ENCODE measurements around the gene VKORC1.

The VKORC1 gene

DNA sequence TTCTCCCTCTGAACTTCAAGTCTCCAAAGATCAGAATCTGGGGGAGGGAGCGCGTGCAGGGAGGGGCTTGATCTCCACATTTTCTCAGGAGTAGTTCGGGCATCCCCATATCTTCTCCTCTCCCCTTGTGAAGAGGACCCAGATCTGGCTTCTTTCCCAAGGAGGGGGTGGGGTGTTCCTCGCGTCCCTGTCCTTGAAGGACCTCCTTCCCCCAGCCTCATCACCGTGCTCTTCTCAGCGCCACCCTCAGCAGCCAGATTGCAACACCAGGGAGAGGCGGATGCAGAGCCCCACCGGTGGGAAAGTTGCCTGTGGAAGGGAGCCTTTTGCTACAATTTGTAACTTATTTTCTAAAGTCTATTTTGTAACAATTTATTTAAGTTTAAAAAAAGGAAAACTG, 11.5 kb downstream of the VKORC1 start:
- in situ Hi-C loops (cut with MboI; ENCODE audit: low sequenced_read_pairs), result no loop called here

DNA sequence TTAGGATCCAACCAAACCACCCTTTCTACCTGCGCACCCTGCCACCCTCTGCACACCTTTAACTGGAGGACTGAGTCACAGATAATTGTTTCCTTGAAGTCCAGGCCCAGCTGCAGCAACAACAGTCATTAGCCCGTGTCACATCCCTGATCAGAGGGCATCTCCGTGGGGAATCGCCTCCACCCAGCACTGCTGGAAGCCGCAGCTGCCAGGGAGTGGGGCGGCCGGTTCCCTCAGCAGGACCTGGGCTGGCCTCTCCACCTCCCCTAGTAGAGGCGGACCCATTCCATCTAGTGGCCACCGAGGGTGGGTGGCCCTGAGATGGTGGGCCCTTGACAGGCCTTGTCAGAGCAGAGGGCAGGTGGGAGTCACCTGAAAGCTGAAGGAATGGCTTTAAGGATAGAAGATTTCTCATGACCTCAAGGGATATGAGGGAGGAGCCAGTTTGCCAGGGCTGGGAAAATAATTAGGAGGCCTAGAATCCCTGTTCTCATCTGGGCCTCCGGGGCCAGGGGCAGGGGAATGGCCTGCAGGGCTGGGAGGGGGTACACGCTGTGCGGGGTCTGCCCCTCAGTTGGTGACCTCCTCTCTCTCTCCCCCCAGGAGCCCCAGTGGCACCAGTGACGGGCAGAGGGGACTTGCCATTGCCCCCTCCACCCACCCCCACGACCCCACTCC, 12.1 kb downstream of the VKORC1 start:
- in situ Hi-C loops (cut with MboI; ENCODE audit: low sequenced_read_pairs), result no loop called here

GRCh38 chr16:31081428-31082351, 12.9 kb downstream of the VKORC1 start:
- in situ Hi-C loops (cut with MboI; ENCODE audit: low sequenced_read_pairs), result no loop called here

- in situ Hi-C loops (cut with MboI; ENCODE audit: low sequenced_read_pairs), result no loop called here
Measured at GRCh38 chr16:31080756-31081419, 13.7 kb downstream of the VKORC1 start.

DNA sequence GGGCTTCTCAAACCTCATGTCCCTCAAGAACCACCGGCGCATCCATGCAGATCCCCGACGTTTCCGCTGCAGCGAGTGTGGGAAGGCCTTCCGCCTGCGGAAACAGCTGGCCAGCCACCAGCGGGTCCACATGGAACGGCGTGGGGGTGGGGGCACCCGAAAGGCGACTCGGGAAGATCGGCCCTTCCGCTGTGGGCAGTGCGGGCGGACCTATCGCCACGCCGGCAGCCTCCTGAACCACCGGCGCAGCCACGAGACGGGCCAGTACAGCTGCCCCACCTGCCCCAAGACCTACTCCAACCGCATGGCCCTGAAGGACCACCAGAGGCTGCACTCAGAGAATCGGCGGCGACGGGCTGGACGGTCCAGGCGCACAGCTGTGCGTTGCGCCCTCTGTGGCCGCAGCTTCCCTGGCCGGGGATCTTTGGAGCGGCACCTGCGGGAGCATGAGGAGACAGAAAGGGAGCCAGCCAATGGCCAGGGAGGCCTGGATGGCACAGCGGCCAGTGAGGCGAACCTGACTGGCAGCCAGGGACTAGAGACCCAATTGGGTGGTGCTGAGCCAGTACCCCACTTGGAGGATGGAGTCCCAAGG, 14.5 kb downstream of the VKORC1 start:
- in situ Hi-C loops (cut with MboI; ENCODE audit: low sequenced_read_pairs), result no loop called here

GRCh38 chr16:31079342-31079944, 15.2 kb downstream of the VKORC1 start:
- in situ Hi-C loops (cut with MboI; ENCODE audit: low sequenced_read_pairs), result no loop called here

- in situ Hi-C loops (cut with MboI; ENCODE audit: low sequenced_read_pairs), result no loop called here
Measured at GRCh38 chr16:31078597-31079341, 15.8 kb downstream of the VKORC1 start.

- in situ Hi-C loops (cut with MboI; ENCODE audit: low sequenced_read_pairs), result no loop called here
Measured at GRCh38 chr16:31077592-31078396, 16.8 kb downstream of the VKORC1 start.

GRCh38 chr16:31077024-31077423, 17.6 kb downstream of the VKORC1 start:
- in situ Hi-C loops (cut with MboI; ENCODE audit: low sequenced_read_pairs), result no loop called here

DNA sequence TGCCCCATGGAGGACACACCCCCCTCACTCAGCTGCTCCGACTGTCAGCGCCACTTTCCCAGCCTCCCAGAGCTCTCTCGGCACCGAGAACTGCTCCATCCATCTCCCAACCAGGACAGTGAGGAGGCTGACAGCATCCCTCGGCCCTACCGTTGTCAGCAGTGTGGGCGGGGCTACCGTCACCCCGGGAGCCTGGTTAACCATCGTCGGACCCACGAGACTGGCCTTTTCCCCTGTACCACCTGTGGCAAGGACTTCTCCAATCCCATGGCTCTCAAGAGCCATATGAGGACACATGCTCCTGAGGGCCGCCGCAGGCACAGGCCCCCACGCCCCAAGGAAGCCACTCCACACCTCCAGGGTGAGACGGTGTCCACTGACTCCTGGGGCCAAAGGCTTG, 18.3 kb downstream of the VKORC1 start:
- in situ Hi-C loops (cut with MboI; ENCODE audit: low sequenced_read_pairs), result no loop called here

- in situ Hi-C loops (cut with MboI; ENCODE audit: low sequenced_read_pairs), result no loop called here
Measured at GRCh38 chr16:31074814-31075183, 19.8 kb downstream of the VKORC1 start.

- in situ Hi-C loops (cut with MboI; ENCODE audit: low sequenced_read_pairs), result no loop called here
Measured at GRCh38 chr16:31073970-31074813, 20.4 kb downstream of the VKORC1 start, which contains the start of the genes ZNF646 and ZNF668. ZNF646 (plus strand) TSS chr16:31074422; CDS start chr16:31076325, 1,903 bp downstream. ZNF668 (minus strand) TSS chr16:31074240; CDS start chr16:31064459, 9,781 bp downstream.

DNA sequence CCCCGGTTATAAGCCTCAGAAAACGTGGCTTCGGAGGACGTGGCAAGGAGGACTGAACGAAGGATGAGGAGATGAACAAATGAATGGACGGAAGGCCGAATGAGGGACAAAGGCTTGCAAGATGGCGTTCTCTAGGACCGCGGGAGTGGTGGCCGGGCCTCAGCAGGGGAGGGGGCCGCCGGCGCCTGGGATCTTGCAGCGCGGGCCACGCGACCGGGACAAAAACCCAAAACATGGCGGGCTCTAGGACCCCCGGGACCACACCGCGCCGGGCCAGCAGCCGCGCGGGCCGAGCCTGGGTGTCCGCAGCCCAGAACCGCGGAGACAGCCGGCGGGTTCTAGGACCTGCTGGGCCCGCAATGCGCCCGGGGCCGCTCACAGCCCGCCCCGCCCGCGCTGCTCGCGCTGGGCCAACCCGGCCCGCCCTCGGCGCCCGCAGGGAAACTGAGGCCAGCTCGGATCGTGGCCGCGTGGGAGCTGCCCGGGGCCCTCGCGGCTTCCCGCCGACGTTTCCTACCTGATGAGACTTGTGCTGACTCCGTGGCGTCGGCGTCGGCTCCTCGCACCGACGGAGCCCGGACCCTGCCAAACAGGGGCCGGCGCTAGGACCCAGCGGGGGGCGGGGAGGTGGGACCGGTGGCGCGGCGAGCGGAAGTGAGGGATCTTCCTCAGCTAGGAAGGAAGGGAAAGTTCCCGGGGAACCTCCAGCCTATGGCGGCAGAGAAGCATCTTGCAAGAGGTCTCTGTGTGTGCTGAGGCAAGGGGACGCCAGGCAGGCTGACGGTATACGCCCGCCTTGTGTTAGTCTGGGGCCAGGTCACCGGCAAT, 21.2 kb downstream of the VKORC1 start:
- in situ Hi-C loops (cut with MboI; ENCODE audit: low sequenced_read_pairs), result no loop called here

DNA sequence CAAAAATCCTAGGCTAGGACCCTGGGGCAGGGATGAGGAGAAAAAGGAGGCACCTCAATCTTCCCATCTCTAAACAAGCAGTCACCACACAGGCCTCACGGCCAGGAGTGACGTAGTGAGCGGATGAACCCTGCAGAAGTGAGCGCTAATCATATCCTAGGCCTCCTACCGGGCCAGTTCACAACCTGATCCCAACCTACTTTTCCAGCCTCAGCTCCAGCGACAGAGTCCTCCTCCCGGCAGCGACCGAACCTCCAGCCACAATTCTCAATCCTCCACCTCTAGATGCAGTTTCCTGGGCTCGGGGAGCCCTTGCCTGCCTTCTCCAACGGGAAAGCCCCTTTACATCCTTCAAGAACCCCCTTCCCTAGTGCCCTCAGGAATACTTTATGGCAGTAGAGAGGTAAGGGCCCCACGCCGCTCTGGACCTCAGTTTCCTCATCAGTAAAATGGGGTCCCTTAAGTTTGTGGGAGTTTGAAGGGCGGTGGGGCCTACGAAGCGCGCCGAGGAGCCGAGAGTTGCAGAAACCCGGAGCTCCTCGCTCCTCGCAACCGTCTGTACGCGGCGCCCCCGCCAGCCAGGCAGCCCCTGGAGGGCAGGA, 22.0 kb downstream of the VKORC1 start:
- in situ Hi-C loops (cut with MboI; ENCODE audit: low sequenced_read_pairs), result no loop called here

DNA sequence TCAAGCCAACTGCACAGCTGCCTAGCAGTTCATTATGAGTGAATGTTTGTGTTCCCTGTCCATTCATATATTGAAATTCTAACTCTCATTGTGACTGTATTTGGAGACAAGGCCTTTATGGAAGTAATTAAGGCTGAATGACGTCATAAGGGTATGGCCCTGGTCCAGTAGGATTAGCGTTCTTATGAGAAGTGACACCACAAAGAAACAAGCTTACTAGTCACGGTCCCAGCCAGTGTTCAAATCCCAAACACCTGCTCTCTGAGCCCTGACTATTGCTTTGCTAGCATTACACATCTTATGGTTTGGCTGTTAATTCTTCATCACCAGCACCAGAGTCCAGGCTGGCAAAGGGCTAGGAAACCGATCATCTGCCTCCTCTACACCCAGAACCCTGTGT, 22.7 kb downstream of the VKORC1 start:
- in situ Hi-C loops (cut with MboI; ENCODE audit: low sequenced_read_pairs), result no loop called here

DNA sequence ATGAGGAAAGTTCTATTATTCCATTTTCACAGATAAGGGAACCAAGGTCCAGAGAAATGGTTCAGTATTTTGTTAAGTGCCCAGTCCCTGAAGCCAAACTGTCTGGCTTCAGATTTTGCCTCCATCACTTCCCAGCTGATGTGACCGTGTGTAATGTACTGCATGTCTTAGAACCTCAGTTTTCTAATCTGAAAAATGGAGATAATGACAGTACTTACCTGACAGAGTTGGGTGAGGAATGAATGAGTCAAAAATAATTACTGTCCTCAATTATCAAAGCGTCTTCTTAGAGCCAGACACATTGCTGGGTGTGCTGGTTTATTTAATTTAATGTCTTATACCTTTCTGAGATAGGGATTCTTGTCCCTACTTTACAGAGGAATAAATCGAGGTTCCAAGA, 27.3 kb downstream of the VKORC1 start:
- in situ Hi-C loops (cut with MboI; ENCODE audit: low sequenced_read_pairs), result no loop called here

- in situ Hi-C loops (cut with MboI; ENCODE audit: low sequenced_read_pairs), result no loop called here
Measured at GRCh38 chr16:31064882-31065461, 29.6 kb downstream of the VKORC1 start.

All from HL-60/S4 treated with phorbol 12-myristate 13-acetate at 8.2 ng/mL for 4 days and 3 days (cell line).